GM19351 (cell line): ENCODE measurements around the gene SBNO2.

Source experiments
- ATAC-seq: cut with Tn5 transposase; IDR thresholded peaks from one replicate; pipeline ENCODE4 v1.9.1; 2021; ENCODE audit warnings: mild to moderate bottlenecking, moderate library complexity; ENCODE audit not compliant: unreplicated experiment

SBNO2 gene

GRCh38 chr19:1108291-1109031, 65.6 kb downstream of the SBNO2 start:
- no peak for ATAC-seq

- no peak for ATAC-seq
These were observed 66.3 kb downstream of the SBNO2 start for GRCh38 chr19:1107661-1108261.

GRCh38 chr19:1106841-1107660, 67.0 kb downstream of the SBNO2 start:
- ATAC-seq, result no peak

GRCh38 chr19:1105873-1106840, 67.9 kb downstream of the SBNO2 start:
- no peak for ATAC-seq

- no peak for ATAC-seq
These were observed 68.8 kb downstream of the SBNO2 start for GRCh38 chr19:1105008-1105872.

GRCh38 chr19:1104311-1105007, 69.6 kb downstream of the SBNO2 start:
- ATAC-seq, result peak; percentile 19

GRCh38 chr19:1103708-1104310, 70.3 kb downstream of the SBNO2 start, which contains the start of gene GPX4:
Gene GPX4, plus strand, starts transcription at chr19:1103994. Its CDS starts 50 bp downstream, at chr19:1104044.
- peak; percentile 76 for ATAC-seq

GRCh38 chr19:1103132-1103707, 70.8 kb downstream of the SBNO2 start:
- ATAC-seq, result no peak

GRCh38 chr19:1102407-1103131, 71.5 kb downstream of the SBNO2 start:
- no peak for ATAC-seq

GRCh38 chr19:1101337-1101698, 72.8 kb downstream of the SBNO2 start:
- ATAC-seq, result no peak

GRCh38 chr19:1098177-1099051, 75.7 kb downstream of the SBNO2 start:
- no peak for ATAC-seq

GRCh38 chr19:1097810-1098176, 76.3 kb downstream of the SBNO2 start:
- ATAC-seq, result no peak

- peak; percentile 85 for ATAC-seq
These were observed 78.9 kb downstream of the SBNO2 start, which contains the start of gene POLR2E for GRCh38 chr19:1094978-1095701. Gene POLR2E, minus strand, starts transcription at chr19:1095375. Its CDS starts 60 bp downstream, at chr19:1095315.

GRCh38 chr19:1094655-1094977, 79.5 kb downstream of the SBNO2 start:
- ATAC-seq, result no peak

GRCh38 chr19:1093811-1094553, 80.1 kb downstream of the SBNO2 start:
- no peak for ATAC-seq
